Measurements from ENCODE around the gene ADAP1.

ADAP1 gene

DNA sequence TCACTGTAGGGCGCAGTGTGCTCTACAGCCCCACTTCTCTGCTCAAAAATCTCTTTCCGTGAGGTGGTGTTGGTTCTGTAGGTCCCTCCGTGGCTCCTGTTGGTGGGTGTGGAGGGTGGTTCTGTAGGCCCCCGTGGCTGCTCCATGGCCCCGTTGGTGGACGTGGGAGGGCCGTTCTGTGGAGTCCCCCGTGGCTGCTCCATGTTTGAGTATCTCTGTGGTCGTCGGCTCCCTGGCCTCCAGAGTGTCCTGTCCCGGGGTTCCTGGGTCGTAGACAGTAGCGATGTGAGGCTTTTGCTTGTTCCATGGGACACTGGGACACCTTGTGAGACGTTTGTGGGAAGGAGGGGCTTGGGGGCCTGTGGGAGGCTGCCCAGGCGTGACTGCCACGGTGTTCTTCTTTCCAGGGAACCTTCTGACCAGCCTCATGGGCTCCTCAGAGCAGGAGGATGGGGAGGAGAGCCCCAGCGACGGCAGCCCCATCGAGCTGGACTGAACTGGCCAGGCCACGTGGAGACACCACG lies 59.5 kb downstream of the ADAP1 start:
- no peak for DNase-seq (ENCODE audit: low spot score)

DNA sequence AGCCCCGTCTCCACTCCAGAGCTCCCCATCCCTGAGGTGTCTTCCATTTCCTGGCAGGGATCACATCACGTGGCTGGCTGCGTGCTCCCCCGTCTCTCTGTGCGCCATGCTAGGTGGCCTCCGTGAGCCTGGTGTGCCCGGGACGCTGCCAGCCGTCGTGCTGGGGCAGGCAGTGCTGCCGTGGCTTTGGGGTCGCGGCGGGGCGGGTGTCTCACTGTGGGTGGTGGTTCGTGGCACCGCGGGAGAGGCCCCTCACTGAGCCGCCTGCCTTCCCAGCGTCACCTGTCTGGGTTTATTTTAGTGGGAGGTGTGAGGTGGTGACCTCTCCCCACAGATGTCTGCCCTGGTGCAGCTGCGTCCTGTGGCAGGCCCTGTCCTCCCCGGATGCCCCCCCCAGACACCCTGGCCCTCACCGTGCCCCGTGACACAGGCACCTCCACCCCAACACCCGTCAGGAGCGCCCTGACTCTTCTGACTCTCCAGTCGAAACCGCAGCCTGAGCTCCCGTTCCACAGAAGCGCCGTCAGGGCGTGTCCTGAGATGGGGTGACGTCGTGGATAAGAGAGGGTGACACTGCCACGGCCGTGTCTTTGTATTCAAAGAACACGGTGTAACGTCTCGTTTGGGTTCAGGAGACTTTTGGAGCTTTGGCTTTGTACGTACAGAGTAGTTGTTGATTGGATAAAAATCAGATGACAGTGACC lies 60.2 kb downstream of the ADAP1 start:
- DNase-seq (ENCODE audit: low spot score), result no peak

DNA sequence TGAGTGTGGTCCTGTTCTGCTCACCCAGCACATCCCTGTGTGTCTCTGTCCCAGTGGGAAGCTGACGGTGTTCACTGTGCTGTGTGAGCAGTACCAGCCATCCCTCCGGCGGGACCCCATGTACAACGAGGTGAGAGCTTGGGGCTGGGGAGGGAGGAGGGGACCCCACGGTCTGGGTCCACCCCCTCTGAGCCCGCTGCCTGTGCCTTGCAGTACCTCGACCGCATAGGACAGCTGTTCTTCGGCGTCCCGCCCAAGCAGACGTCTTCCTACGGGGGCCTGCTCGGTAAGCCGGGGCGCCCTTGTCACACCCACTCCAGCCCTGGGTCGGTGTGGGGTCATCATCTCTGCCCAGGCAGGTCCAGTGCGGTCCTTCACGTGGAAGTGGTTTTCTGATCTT lies 60.8 kb downstream of the ADAP1 start:
- no peak for DNase-seq (ENCODE audit: low spot score)

DNA sequence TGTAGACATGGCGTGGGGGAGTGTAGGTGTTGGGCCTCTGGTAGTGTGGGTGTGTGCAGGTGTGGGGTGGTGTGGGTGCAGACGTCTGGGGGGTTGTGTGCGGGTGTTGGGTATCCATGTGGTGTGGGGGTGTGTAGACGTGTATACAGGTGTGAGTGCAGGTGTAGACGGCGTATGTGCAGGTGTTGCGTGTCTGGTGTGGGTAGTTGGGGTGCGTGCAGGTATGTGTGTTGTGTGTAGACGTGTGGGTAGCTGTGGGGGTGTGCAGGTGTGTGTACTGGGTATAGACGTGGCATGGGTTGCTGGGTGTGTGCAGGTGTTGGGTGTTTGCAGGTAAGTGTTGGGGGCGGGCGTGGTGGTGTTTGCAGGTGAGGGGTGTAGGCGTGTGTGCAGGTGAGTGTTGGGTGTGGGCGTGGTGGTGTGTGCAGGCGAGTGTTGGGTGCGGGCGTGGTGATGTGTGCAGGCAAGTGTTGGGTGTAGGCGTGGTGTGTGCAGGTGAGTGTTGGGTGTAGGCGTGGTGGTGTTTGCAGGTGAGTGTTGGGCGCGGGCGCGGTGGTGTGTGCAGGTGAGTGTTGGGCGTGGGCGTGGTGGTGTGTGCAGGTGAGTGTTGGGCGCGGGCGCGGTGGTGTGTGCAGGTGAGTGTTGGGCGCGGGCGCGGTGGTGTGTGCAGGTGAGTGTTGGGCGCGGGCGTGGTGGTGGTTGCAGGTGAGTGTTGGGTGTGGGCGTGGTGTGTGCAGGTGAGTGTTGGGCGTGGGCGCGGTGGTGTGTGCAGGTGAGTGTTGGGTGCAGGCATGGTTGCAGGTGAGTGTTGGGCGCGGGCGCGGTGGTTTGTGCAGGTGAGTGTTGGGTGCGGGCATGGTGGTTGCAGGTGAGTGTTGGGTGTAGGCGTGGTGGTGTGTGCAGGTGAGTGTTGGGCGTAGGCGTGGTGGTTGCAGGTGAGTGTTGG lies 61.6 kb downstream of the ADAP1 start:
- DNase-seq (ENCODE audit: low spot score), result no peak

DNA sequence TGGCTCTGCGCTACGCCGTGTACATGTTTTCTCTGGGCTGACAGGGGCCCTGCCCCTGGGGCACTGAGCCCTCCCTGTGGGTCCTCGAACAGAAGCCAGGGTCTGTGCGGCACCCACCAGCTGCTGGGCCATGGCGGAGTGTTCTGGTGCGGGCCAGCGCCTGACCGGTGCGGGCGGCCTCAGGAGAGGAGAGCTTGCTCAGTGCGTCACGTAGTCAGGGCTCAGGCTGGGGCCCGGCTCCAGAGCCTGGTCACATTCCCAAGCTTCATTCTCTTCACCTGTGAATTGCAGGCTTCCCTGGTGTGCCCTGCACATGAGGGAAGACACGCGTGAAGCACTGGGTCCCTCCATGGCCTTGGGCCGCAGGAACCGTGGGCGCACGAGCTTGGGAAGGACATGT lies 62.7 kb downstream of the ADAP1 start:
- DNase-seq (ENCODE audit: low spot score), result no peak

DNA sequence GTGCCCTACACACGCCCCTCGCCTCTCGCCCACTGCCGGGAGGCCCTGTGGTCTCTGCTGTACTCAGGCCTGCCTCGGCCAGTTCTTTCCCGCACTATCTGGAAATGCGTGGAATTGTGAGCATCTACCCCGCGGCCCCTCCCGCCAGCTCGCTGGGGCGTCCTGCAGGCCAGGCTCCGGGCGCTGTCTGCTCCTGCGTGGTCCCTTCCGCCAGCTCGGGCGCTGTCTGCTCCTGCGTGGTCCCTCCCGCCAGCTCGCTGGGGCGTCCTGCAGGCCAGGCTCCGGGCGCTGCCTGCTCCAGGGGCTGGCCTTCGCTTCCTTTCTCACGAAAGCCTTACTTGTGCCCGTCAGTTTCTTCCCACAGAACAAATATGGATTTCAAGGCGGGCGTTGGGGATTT lies 63.2 kb downstream of the ADAP1 start:
- DNase-seq (ENCODE audit: low spot score), result no peak

DNA sequence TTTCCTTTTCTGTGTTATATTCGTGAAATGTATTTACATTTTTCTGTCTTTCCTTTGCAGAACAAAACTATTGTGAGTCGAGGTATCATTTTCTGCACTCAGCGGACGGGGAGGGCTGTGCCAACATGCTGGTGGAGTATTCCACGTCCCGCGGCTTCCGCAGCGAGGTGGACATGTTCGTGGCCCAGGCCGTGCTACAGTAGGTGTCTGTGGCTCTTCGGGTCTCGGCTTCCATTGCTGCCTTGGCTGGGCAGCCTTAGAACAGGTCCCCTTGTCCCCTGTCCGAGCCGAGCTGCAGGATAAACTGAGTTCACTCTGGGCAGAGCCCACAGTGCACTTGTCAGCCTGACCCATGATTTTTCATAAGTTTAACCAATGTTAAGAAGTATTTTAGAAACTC lies 63.6 kb downstream of the ADAP1 start:
- no peak for DNase-seq (ENCODE audit: low spot score)

DNA sequence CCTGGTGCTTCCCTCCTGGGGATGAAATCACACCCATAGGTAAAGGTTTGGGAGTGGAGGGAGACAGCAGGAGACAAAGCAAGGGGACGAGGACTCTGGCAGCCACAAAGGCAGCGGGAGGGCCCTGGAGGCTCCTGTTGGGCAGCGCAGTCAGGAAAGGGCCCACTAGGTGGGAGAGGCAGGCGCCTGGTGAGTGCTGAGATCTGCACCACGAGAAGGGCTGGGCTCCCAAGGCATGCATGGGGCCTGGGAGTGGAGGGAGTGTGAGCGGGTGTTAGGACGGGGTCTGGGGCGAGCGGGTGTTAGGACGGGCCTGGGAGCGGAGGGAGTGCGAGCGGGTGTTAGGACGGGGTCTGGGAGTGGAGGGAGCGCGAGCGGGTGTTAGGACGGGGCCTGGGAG lies 65.1 kb downstream of the ADAP1 start:
- DNase-seq (ENCODE audit: low spot score), result no peak

DNA sequence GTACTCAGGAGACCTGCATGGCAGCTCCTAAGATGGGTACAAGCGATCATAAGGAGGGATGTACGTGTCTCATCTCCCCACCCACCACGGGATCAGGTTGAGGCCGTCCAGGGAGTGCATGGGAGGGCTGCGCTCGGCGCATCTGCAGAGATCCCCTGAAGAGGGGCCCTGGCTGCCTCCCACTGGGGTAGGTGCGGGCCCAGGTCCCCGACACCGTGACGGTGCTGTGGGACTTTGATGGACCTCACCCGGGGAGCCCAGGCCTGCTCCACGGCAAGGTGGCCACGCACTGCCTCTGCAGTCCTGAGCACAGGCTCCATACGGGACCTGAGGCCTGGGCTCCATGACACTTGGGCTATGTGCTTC lies 65.5 kb downstream of the ADAP1 start:
- DNase-seq (ENCODE audit: low spot score), result no peak

DNA sequence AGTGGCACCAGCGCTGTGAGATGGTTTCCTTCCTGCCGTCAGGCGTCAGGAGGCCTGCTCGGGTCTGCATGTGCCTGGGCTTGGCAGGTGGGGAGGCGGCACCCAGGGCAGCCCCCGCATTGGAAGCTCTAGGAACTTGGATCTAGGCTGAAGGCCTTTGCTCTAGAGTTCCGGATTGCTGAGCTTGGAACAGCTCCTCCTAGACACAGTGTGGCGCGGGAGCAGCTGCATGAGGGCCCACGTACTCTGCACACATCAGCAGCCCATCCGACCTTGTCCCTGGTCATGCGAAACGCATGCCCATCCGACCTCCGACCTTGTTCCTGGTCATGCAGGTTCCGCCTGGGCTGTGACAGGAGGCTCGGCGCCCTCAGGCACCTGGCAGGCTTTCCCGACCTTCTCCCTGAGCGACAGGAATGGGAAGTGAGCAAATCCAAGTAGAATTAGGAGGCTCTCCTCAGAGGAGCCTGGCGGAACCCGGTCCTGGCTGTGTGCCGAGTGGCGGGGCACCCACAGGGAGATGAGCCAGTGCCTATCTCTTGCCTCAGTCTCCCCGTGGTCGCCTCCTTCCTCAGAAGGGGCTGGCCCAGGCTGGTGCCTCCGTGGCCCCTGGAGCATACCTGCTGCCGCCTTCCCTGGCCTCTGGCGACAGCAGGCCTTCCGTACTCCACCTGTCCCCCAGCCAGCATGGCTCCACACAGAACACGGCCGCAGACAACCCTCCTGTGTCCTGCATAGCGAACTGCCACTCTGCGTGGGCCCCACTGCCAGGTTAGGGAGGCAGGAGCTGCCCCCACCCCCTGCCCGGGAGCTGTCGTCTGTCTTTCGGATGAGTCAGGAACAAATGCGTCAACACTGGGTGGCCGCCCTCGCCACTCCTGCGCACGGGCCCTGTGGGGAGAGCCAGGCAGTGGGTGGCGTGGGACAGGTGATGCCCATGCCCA lies 66.1 kb downstream of the ADAP1 start:
- DNase-seq (ENCODE audit: low spot score), result no peak

DNA sequence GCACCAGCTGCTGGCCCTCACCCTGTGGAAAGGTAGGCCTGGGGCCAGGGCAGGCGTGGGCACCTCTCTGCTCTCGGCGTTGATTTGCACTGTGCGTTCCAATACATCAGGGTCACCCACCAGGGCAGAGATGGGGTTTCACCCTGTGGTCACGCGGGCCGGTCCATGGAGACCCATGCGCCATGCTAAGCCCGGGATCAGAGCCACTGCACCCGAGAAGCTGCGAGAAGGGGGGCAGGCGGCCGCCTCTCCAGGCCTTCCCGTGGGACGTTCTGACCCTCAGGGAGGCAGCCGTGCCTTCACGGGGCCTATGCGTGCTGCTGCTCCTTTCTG lies 67.0 kb downstream of the ADAP1 start:
- no peak for DNase-seq (ENCODE audit: low spot score)

DNA sequence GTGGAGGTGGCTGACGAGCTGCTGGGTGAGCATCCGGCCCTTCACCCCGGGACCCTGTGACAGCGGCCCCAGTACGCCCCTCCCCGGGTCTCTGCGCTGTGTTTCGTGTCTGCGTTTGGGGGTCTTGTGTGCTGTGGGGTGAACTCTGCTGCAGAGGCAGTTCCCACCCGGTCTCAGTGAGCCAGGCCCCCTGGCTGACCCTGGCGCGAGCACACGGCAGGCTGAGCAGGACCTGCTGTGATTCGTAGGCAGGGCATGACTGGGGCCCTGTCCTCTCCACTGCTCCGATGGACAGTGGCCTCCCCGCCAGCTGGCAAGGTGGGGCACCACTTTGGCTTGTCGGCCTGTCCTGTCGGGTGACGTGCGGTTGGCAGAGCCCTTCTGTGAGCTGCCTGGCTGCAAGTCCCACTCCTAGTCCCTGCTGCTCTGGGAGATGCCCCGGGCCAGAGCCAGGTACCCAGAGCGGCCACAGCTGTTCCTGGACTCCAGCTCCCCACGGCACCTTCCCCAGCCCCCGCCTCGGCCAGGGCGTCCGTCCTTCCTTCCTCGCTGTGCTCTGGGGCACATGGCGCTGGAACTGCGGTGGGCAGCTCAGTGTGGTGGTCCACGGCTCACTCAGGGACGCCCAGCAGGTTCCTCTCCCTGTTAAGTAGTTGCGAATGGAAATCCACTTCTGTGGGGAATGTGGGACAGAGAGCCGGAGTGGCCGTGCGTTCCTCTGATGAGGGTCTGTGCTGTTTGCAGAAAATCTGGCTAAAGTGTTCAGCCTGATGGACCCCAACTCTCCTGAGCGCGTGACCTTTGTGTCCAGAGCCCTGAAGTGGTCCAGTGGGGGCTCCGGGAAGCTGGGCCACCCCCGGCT lies 67.6 kb downstream of the ADAP1 start:
- no peak for DNase-seq (ENCODE audit: low spot score)

DNA sequence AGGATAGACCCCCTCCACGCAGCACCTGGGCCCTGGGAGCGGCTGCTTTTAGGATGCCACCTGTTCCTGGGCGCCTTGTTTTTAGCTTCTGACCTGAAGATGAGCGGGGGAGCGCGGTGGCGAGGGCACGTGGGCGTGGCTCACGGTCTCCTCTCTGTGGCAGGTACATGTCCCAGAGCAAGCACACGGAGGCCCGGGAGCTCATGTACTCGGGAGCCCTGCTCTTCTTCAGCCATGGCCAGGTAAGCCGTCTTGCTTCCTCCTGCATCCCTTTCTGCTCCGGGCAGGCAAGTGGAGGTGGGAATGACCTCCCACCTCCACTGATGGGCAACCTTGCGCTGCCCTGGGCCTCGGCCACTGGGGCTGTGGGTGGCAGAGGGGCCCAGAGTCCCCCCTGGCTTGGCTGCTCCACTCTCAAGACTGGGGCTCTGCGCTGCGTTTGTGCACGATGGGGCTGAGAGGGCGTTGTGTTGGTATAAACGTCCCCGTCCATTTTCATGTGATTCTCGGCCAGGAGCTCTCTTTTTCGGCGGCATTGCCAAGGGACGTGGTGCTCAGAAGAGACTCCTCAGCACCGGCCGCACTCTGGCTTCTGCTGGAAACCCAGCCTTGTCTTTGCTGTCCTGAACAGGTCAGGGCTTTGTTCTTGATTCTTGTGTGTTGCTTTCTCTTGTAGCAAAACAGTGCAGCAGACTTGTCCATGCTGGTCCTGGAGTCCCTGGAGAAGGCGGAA lies 68.4 kb downstream of the ADAP1 start:
- DNase-seq (ENCODE audit: low spot score), result no peak

DNA sequence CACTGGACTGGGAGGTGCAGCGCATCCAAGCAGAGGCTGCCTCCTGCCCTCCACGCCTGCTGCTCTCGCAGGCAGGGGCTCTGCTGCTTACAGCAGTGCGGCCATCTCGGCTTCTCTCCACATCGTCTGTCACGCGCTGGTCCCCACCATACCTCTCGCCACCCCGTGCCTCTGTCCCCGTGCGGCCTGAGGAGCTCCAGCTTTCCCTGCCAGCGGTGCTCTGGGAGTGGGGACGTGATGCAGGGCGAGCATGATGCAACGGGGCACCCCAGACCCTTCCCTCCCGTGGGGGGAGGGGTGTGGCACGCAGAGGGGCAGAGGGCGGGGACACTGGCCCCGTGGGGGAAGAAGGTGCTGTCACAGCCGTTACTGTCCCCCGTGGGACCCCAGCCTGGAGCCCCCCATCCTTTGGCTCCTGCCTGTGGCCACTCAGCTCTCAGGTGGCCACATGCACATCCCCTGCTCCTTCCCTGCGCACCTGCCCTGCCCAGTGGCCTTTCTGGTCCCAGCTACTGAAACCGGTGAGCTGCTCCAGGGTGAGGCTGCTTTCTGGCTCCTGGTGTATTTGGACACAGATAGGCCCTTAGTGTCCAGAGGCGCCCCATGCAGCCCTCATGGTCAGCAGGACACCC lies 69.1 kb downstream of the ADAP1 start:
- no peak for DNase-seq (ENCODE audit: low spot score)

DNA sequence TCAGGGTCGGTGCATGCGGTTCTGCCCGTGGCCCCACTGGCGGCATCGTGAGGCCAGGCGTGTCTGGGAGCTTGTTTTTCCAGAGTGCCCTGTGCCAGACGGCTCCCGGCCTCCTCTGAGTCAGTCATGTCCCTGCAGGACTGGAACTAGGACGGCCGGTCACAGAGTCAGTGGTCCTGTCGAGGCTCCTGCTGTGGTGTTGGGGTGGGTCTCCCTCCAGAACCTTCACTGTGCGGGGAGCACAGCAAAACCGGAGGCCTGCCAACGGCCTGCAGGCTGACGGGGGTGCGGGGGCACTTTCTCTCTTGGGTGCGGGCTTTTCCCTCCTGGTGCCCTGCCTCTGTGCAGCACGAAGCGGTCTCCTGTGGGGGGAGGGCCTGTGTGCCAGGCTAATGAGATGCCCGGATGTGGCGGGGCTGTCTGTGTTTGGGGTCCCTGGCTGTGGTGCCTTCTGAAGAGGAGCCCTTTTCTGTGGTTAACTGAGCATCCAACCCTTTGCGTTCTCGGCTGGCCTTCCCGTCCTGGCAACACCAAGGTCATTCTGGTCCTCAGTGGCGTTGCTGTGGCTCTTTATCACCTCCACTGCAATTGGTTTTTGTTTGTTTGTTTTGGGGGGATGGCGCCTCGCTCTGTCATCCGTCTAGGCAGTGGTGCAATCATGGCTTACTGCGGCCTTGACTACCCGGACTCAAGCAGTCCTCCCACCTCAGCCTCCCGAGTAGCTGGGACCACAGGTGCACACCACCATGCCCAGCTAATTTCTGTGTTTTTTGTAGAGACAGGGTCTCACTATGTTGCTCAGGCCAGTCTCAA lies 70.1 kb downstream of the ADAP1 start:
- no peak for DNase-seq (ENCODE audit: low spot score)

DNA sequence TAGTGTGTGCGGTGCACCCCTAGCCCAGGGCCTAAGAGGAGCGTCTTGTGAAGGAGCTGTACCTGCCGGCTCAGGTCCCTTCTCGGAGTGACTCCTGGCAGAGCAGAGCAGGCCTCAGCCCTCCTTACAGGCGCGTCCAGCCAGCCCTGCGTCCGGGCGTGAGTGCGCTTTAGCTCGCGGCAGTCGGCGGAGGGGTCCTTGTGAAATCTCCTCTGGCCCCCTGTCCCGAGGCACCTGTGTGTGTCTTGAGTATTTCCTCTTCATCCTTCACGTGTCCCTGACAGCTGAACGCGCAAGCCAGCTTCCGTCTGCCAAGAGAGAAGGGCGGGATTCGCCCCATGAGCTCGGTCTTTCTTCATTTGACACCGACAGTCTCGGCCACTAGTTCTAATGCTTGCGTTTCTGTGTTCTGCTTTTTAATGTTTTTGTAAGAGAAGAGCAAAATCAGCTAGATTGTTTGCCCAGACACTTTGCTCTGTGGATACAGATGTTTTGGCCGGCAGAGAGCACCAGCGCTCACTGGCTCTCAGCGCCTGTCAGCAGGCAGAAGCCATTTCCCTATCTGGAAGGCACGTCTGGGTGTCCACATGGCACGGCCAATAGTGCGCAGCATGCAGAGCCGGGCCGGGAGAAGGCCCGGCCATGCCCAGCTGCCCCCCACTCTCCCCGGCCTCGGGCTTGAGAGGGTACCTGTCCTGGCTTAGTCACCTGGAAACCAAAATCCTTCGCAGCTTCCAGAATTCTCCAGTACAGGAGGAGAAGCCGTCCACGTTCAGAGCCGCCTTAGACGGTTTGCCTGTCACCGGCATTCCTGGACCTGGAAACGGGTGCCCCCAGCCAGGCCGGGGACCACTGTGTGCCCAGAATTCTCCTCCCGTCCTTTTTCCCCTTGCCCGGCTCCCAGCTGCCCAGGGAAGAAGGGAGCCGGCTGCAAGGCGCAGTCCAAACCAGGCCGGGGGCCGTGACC lies 71.1 kb downstream of the ADAP1 start:
- no peak for DNase-seq (ENCODE audit: low spot score)

DNA sequence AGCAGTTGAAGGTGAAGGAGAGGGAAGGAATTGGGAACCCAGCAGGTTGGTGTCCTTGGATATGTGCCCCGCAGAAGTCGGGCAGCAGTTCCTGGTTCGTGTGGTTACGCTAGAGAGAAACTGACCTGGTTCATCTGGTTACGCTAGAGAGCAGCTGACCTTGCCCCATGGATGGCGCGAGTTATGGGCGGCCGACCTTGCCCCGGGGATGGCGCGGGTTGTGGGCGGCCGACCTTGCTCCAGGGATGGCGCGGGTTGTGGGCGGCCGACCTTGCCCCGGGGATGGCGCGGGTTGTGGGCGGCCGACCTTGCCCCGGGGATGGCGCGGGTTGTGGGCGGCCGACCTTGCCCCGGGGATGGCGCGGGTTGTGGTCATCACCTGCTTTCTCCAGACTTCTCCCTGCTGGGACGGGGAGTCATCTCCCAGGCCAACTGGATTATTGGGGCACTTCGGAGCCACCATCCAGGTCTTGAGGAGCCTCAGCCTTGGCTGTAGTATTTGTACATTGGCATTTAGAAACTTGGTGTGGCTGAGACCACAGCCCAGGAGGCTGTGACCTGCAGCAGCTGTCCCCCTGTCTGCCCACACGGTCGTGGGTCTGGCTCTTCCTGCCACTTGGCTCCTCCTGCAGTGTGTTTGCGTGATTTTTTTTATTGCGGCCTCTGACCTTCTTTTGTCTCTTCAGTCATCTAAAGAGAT lies 72.0 kb downstream of the ADAP1 start:
- no peak for DNase-seq (ENCODE audit: low spot score)
